ENCODE data around the gene DEPDC5.

DEPDC5 gene

DNA sequence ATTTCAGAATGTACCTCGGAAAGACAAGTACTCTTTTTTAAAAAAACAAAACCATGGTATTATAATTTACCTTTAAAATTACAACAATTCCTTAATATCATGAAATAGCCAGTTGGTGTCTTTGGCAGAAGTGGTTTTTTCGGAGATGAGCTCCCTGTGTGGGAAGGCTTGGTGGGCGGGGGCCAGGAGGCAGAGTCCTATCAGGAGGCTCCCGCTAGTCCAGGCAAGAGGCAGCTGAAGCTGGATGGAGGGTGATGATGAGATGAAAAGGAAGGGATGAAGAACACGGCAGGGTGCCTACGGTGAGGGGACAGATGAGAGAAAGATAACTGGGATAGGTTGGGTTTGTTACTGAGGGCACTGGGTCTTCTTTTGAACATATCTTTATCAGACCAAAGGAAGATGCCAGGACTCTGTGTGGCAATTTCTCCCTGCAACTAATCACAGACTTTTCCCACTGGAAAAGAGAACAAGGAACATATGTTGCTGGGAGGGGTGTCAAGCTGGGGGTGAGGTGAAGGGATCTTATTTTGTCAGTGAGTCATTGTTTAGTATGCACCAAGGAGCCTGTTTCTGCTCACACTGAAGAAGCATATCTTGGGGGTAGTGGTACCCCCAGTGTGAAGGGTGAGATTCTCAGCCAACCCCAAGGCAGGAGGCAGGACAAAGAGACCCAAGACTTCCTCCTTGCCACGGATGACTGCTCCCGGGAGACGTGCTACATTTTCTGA is 99.0 kb downstream of the DEPDC5 start:
- DNase-seq (ENCODE audit: low spot score), result no peak

DNA sequence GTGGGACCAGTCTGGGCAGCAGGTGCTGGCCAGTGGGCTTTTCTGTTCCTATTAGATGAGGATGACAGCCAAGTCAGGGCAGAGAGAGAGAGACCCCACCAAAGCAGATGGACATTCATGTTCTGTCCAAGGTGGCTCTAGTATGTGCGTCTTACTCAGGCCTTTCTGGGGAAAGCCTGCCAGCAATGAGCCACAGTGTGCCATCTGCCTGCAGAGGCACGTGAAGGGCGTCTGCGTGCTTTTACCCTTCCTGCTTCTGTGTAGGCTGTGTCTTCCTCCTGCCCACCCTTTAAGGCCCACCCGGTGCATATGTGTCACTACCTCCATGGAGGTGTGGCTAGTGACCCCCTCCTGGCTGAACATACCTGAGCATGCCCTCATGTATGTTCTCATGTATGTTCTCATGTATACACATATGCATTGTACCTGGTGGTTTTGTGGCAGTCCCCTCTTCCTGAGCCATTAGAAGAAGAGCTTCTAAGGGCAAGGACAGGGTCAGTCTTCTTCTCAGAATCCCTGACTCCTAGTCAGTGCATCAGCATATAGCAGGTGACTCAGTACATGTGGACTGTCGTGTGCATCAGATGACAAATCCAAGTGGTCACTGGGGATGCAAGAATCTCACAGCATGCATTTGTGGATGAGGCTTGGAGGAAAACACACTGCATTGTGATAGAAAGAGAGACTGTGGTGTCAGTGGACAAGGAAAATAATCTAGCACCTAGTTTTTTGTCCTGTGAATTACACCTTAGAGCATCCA is 100.1 kb downstream of the DEPDC5 start:
- no peak for DNase-seq (ENCODE audit: low spot score)

DNA sequence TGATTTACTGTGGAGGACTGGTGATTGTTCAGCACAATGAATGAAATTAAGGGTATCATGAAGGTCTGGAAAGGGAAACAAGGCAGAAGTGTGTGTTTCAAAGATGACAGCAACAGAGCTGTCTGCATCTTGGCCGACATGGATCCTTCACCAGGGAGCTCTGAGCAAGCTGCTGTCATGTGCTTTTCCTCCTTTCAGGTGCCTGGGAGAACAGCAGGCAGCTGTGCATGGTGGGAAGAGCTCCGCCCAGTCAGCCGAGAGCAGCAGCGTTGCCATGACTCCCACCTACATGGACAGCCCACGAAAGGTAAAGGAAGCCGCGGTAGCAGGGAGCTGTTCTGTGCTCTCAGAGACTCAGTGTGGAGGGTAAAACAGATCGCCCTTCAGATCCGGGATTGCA is 103.4 kb downstream of the DEPDC5 start:
- DNase-seq (ENCODE audit: low spot score), result no peak

DNA sequence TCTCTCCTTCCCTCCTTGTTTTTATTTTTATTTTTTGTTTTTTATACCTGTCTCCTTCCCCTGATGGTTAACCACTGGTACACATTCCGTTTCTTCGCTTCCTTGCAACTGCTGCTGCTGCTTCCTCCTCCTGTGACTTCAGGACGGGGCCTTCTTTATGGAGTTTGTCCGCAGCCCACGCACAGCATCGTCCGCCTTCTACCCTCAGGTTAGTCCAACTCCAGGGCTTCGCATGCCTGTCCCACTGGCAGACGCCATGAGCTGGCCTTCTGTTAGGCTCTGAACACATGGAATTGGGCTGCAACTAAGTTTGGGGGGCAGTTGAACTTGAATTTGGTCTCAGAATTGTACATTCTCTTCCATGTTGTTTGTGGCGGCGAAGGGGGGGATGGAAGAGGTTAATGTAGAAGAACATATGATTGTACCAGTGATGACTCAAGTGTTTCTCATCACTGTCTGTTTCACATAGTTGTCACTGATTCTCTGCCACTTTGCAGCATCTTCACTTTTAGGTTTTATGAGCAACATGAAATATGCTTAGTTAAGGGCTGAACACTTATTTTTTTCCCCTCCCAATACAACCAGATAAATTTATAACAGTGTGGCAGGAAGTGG is 107.5 kb downstream of the DEPDC5 start:
- no peak for DNase-seq (ENCODE audit: low spot score)

DNA sequence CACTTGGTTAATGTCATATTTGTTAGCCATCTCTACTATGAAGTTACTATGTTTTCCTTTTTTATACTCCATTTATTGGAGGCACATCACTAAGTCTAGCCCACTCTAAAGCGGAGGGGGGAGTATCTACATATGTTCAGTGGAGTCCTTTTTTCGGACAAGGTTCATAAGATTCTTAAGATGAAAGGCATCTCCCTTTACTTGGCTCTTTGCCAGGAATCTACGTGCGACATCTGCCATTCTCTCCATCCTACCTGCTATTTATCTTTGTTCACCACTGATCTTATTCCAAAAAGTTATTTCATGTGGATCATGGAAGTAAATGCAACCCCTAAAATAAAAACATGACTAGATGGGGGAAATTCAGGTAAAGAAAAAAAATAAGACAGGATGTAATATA is 113.1 kb downstream of the DEPDC5 start:
- DNase-seq (ENCODE audit: low spot score), result peak; percentile 31

DNA sequence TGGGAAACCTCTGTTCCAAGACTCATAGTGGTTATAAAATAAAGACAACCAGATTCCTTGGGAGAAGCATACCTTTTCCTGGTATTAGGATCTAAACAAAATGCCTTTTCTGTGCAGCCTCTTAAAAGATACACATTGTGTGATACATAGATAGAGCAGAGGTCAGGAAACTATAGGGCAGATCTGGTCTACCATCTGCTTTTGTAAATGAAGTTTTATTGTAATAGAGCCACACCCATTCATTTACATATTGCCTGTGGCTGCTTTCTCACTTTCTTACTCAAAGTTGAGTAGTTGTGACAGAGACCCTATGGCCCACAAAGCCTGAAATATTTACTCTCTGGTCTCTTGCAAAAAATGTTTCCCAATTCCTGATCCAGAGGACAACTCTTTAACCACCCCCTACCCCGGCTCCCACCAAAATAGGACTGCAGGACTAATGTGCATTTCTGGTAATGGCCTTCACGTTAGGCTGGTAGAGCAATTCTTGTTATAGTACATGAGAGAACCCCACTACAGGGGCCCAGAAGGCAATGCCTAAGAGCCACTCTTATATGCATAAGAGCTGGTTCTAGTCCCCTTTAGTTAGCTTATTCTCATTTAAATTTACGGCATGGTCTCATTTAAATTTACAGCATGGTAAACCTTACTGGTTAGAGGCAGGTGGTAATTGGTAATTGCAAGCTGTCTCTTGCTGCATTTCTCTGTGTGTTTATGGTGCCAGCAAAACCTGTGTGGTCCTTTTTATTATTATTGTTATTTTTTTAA is 113.8 kb downstream of the DEPDC5 start:
- DNase-seq (ENCODE audit: low spot score), result peak; percentile 22

DNA sequence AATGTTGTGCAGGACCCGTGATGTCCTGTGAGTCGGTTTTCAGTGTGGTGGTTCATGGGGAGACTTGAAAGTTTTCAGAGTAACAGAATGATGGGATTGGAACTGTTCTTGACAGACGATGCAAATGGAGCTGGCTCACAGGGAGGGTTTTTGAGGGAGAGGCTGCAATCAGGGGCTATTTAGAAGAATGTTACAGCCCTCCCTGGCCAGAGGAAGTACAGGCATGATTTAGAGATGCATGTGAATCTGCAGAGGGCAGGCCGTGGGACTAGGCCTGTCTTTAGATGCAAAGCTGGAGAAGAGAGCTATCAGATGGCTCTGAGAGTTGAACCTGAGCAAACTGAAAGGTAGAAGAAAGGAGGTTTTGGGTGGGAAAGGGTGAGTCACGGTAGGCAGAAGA is 115.9 kb downstream of the DEPDC5 start:
- no peak for DNase-seq (ENCODE audit: low spot score)

DNA sequence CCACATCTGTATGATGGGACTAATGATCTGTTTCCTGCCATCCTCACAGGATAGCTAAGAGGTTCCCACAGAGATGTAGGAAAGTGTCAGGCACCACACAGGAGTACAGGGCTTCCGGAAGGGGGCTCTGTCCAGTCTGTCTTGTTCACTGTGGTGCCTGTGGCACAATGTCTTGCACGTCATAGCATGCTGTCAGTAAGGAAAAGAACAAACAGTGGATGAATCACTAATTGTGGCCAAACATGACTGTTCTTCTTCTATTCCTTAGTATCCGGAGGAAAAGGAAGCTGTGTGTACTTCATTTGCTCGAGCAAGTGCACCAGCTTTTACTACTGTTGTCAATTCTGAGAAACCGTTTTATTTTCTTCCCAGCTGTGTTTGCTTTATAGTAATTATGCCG is 117.1 kb downstream of the DEPDC5 start:
- no peak for DNase-seq (ENCODE audit: low spot score)

DNA sequence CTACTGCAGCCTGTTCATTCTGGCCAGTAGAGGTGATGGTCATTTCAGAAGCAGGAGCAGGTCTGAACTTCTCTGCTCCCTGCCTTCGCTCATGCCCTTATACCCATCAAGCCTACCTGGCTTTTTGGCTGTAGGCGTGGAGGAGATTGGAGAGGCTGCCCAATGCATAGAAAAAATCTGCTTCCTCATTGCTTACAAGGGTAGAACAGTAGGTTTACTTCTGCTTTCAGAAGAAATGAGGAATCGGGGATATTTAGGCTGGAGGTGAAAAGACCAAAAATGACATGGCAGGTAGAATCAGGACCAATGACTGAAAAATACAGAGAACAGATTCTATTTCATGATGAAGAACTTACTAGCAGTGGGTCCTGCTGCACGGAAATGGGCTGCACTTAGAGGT is 117.7 kb downstream of the DEPDC5 start:
- DNase-seq (ENCODE audit: low spot score), result no peak

DNA sequence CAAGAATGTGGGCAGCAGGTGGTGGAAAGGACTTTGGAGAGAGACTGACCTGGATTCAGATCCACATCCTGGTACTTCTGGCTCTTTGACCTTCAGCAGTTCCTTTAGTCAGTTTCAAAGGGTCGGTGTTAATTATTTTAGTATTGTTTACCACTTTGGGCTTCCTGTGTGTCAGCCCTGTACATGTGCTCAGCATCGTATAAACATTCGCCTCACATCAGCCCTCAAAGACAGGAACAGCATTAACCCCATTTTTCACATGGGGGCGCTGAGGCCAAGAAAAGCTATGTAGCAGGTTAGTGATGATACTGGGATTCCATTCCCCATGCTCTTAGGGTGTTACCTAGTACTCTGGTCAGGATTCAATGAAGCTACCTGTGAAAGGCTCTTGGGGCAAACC is 118.4 kb downstream of the DEPDC5 start:
- peak; percentile 64 for DNase-seq (ENCODE audit: low spot score)

DNA sequence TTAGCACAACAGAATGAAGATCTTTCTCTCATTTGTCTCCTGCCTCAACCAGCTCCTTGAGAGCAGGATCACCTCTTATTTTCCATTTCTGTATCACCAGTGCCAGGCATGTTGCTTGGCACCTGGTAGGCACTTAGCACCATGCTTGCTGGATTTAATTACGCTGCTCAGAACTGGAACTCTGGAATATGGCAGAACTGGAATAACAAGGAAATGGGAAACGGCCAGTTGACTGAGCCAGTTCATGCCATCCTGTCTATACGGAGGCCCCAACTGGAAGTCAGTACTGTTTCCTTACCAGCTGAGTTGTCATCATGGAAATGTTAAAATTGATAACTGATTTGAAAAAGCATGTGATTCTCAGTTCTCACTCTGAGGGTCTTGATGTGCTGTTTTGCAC is 121.0 kb downstream of the DEPDC5 start:
- no peak for DNase-seq (ENCODE audit: low spot score)

DNA sequence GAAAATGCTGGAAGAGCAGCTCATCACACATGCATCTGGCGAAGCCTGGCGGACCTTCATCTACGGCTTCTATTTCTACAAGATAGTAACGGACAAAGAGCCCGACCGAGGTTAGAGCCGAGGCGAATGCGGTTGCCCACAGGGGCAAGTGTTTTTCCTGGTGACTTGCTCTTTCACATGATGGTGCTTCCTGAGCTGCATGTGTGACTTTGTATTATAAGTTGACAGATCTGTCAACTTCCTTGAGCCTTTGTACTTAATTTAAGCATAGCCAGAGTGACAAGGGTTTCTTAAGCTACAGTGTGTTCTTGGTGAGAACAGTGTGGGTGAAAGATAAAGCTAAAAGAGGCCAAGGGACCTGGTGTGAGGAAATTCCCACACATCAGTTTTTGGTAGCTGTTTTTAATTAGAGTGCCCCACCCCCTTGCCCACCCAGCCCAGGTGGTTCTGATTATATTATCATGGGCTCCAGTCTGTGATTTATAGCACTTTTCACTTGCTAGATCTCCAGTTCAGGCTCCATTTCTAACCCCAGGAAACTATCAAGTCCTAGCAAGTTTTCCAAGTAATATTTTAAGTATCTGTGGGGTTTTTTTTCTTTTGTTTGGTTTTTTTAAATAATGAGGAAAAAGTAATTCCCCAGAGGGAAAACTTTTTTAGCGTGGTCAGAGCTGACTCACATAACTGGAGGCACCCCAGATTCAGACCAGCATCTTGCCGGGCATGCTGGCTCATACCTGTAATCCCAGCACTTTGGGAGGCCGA is 122.5 kb downstream of the DEPDC5 start:
- DNase-seq (ENCODE audit: low spot score), result no peak

DNA sequence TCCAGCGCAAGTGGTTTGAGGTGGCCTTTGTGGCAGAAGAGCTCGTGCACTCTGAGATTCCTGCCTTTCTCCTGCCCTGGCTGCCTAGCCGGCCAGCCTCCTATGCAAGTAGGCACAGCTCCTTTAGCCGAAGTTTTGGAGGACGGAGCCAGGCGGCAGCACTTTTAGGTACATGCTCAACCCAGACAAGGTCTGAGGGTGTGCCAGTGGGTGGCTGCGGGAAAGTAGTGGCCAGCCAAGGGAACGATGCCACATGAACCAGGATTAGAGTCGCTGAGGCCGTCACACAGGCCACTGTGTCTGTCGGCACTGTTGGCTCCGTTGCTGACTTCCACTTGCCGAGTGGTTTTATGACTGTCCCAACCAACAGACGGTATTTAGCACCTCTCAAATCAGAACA is 125.8 kb downstream of the DEPDC5 start:
- DNase-seq (ENCODE audit: low spot score), result no peak

DNA sequence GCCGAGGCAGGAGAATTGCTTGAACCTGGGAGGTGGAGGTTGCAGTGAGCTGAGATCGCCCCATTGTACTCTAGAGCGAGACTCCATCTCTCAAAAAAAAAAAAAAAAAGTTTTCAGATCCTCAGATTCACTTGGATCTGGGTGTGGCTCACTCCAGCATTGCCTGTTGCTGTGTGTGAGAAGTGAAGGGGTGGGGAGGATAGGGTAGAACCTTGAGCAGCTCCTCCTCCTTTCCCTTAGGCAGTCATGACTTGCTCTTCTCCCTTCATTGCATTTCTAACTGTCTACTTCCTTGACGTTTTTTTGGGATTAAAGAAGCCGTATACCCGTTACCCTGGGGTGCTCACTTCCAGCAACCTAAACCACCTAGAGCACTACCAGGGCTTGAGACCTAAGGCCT is 127.4 kb downstream of the DEPDC5 start:
- DNase-seq (ENCODE audit: low spot score), result no peak

DNA sequence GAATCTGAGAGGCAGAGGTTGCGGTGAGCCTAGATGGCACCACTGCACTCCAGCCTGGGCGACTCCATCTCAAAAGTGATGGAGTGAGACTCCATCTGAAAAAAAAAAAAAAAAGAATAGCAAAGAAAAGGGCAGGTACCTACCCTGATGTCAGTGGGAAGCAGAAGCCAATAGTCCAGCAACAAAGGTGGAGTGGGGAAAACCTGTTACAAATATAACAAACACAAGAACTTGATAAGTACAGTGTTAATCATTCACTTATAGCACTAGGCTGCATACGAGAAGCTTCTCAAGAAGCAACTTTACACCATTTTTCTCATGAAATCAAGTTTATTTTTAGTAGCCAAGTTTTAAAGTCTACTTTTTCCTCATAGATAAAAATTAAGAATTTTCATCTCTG is 128.0 kb downstream of the DEPDC5 start:
- DNase-seq (ENCODE audit: low spot score), result no peak

DNA sequence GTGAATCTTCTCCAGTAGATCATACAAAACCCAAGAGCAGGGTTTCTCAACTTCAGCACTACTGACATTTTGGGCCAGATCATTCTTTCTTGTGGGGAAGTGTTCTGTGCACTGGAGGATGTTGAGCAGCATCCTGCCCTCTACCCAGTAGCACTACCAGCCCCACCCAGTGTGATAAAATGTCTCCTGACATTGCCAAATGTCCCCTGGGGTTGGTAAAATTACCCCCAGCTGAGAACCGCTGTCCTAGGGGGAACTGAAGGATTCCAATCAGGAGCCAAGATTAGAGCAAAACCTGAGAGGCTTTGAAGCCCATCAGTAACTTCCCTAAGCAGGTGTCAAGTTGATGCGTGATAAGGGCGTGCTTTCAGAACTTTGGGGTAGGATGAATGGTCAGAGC is 129.2 kb downstream of the DEPDC5 start:
- DNase-seq (ENCODE audit: low spot score), result no peak

DNA sequence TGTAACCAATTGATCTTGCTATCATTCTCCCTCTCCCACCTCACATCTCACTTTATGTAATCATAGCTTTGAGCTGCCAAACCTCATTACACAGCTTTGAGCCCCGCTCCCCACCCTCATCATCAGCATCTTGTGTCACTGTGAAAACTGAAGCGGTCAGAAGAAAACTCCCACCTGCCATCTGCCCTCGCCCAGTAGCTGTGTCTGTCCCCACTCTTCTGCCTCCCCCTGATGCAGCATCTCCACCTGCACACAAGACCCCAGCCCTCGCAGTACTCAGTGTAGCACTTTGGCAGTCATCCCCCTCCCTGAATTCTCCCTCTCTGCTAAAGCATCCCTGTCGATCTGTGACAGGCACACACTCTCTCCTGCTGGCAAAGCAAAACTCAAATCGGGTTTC is 130.2 kb downstream of the DEPDC5 start:
- DNase-seq (ENCODE audit: low spot score), result no peak

DNA sequence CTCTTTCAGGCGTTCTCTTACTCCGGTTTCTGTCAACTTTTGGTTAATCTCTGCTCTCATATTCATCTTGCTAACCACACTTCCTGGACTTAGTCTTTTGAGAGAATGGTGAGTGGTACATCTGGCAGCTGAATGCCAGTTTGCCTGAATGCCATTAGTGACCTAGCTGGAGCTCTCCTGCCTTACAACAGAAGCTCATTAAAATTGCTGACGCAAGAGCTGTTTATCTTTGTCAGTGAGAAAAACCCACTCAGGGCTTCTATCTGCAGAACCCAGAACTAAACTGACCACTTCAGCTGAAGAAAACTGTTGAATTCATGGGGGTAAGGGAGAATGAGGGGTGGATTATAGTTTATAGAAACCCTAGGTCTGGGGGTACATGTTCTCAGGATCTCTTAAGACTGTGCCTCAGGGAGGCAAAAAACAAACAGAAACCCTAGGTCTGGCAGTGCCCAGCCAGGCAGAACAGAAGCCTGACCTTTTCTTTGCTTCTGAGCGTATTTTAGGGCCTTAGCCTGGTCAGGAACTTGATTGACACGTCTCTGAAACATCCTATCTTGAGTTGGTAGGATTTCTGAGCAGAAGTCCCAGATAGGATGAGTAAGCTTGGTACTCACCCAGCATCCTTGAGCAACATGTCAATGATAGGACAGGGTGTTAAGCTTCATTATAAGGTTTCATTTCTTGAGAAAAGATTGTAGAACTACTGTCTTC is 137.7 kb downstream of the DEPDC5 start:
- peak; percentile 65 for DNase-seq (ENCODE audit: low spot score)

DNA sequence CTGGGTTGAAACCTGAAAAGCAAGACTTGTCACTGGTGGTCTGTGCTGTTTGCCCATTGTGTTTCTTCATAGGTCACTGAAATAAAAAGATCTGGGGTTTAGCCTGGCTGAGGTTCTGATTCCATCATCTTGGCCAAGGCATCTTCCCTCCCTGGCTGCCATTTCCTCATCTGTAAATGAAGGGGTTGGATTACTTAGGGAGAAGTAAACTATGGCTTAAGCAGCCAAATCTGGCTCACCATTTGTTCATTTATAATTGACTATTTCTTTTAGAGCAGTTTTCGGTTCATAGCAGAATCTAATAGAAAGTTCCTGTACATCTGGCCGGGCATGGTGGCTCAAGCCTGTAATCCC is 138.2 kb downstream of the DEPDC5 start:
- DNase-seq (ENCODE audit: low spot score), result no peak

DNA sequence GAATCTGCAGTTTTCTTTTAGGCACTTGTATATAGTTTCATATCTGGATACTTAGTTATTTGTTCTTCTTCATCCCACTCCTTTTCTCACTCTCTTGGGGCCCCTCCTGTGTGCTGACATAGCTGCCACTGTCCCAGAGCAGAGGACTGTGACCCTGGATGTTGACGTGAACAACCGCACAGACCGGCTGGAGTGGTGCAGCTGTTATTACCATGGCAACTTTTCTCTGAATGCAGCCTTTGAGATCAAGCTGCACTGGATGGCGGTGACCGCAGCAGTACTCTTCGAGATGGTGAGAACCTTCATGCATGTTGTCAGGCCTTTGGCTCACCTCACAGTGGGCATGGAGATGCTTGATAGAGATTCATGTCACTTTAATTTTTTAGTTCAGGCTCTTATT is 139.6 kb downstream of the DEPDC5 start:
- DNase-seq (ENCODE audit: low spot score), result no peak

DNA sequence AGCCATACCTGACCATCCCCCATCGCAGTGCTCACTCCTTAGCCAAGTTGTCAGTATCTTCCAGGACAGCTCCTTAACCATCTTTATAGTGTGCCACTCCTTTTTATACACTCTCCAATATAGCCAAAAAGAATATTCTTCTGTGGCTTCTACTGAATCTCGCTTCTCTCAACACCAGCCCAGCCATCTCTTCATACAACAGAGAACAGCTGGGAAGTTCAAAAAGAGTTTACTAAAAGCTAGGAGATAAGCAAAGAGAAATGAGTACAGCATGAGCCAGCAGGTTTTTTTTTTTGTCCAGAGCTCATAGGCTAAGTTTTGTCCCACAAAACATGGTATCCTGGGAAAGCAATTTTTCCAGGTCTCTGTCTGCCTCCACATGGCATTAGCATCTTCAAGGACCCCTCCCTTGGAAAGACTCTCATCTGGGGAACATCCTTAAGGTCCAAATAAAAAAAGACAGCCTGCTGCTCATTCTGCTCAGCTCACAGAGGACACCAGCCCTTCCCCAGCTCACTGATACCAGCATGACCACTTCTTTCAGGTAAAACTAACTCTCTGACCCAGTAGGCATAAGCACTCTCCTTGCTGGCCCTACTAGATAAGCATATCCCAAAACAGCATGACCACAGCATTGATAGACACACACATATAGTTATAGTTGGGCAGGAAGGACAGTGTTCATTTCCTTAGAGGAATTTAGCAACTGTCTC is 141.7 kb downstream of the DEPDC5 start:
- DNase-seq (ENCODE audit: low spot score), result peak; percentile 63

Measured in hematopoietic multipotent progenitor cell treated with erythropoietin and hydrocortisone succinate and interleukin-3 and kit ligand, for 15 days (in vitro differentiated cells).